Mesothelial cell of epicardium (in vitro differentiated cells): ENCODE data around the gene RACGAP1. TPM values are rescaled to one million over a fixed set of nuclear protein-coding genes. Genes with fewer than 3 reads are reported as not detected.

Experiments
- DNase-seq, 2 experiments: peaks; one replicate each; pipeline ENCODE4 v3.0.0; 2021; ENCODE audit warnings: low spot score in 2 of 2; ENCODE audit not compliant: unreplicated experiment in 2 of 2
- H3K27ac Mint-ChIP-seq: 2 replicates; pipeline ENCODE4 v1.8.0; 2021; ENCODE audit warnings: mixed read lengths
- H3K27me3 Mint-ChIP-seq: 2 replicates; pipeline ENCODE4 v1.8.0; 2021; ENCODE audit warnings: low read depth, mixed read lengths
- H3K36me3 Mint-ChIP-seq: 2 replicates; pipeline ENCODE4 v1.8.0; 2021; ENCODE audit warnings: mixed read lengths
- H3K4me1 Mint-ChIP-seq: 2 replicates; pipeline ENCODE4 v1.8.0; 2021; ENCODE audit warnings: mixed read lengths
- H3K4me3 Mint-ChIP-seq: 2 replicates; pipeline ENCODE4 v1.8.0; 2021; ENCODE audit warnings: mild to moderate bottlenecking, moderate library complexity, mixed read lengths
- H3K9me3 Mint-ChIP-seq: 2 replicates; pipeline ENCODE4 v1.8.0; 2021; ENCODE audit warnings: mixed read lengths
- total RNA-seq: library from RNA; stranded (reverse); gene quantifications from 3 replicates; pipeline ENCODE4 v1.2.1, GENCODE V29; 2021
- TF ChIP-seq, protein P1 (sequence below): fragments of 200-600 bp; sonication (generic); IDR thresholded peaks from one replicate; pipeline ENCODE4 v1.5.0; 2021; ENCODE audit warnings: antibody characterized with exemption; ENCODE audit not compliant: unreplicated experiment

RACGAP1 gene
- total RNA-seq, 1 donor from 2014 or later, result 29.8 TPM

DNA sequence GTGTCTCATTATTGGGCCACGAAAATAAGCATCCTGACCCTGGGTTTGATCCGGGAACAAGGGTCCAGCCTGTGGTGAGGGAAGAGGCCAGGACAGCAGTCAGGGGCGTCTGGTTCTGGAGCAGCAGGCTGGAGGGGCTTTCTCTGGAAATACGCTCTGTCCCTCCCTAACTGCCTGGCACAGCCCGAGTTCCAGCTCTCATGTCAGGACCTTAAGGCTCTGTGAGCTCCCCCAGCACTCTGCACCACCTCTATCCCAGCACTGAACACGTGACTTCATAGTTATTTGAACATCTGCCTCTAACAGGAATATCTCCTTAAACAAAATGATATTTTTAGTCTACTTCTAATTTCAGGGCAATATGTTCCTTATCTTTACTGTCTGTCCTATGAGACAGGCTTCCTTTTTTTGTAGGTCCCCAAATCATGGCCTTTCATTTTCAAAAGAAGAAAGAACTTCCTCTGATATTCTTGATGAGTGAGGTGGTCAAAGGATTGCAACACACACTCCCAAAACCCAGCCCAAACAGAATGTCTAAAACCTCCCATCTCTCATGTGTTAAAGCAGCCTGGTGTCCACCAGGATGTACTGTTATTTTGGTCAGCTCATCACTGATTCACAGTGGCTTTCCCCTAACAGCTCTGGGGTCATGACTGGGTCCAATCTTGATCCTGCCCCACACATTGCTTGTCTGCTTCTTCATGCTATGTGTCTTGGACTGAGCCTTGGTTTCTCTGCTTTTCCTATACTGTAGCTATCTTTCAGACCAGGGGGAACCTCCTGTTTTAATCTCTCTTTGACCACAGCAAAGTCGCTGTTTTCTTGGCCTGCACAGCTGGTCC is 42.8 kb downstream of the RACGAP1 start:
- no peak overlapping the region for H3K27ac Mint-ChIP-seq
- H3K27me3 Mint-ChIP-seq, result no peaks in the 10 kb centered on the region
- no peaks in the 10 kb centered on the region for H3K9me3 Mint-ChIP-seq
- no peak for DNase-seq
- TF ChIP-seq, protein P1, sequence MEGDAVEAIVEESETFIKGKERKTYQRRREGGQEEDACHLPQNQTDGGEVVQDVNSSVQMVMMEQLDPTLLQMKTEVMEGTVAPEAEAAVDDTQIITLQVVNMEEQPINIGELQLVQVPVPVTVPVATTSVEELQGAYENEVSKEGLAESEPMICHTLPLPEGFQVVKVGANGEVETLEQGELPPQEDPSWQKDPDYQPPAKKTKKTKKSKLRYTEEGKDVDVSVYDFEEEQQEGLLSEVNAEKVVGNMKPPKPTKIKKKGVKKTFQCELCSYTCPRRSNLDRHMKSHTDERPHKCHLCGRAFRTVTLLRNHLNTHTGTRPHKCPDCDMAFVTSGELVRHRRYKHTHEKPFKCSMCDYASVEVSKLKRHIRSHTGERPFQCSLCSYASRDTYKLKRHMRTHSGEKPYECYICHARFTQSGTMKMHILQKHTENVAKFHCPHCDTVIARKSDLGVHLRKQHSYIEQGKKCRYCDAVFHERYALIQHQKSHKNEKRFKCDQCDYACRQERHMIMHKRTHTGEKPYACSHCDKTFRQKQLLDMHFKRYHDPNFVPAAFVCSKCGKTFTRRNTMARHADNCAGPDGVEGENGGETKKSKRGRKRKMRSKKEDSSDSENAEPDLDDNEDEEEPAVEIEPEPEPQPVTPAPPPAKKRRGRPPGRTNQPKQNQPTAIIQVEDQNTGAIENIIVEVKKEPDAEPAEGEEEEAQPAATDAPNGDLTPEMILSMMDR, result no peak
- no peak overlapping the region for H3K4me3 Mint-ChIP-seq
- peaks cover 46% of the 10 kb centered on the region for H3K4me1 Mint-ChIP-seq
- peaks cover 2% of the 10 kb centered on the region for H3K36me3 Mint-ChIP-seq

DNA sequence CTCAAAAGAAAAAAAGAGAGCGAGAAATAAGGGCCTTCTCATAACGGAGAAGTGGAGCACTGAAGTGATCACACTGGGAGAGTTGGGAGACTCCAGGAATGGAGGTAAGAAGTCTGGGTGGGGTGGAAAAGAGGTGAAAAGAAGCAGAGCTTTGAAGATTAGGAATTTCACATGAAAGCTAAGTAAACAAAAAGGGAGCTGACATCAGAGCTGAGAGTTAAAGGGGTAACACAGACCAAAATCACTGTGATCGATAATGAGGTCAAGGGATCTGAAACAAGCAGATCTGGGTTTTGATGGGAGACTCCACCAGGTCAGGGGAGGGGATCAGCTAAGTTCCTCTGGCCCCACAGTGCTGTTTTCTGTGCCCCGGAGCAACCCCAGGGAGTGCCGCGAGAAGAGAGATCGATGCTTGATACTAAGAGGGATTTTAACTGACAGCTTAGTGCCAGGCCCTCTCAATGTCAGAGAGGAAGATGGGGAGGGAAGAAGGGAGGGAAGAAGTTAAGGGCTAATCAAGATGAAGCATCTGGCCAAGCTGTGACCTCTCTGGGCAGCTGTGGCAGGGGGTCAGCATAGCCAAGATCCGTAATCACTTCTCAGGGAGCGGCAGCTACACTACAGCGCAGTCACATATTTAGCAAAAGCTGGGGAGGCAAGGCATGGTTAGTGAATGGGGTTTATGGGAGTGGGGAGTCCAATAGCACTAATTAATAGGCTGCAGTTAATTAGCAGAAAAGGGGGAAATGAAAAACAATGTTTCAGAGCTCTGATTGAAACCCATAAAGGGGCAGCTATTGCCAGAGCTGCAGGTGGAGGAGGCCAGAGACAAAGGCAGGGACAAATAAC is 44.6 kb downstream of the RACGAP1 start:
- no peak overlapping the region for H3K27ac Mint-ChIP-seq
- no peaks in the 10 kb centered on the region for H3K9me3 Mint-ChIP-seq
- H3K4me1 Mint-ChIP-seq, result peaks cover 46% of the 10 kb centered on the region
- no peaks in the 10 kb centered on the region for H3K36me3 Mint-ChIP-seq
- DNase-seq, result no peak
- TF ChIP-seq, protein P1, result no peak
- no peak overlapping the region for H3K4me3 Mint-ChIP-seq
- peaks cover 2% of the 10 kb centered on the region for H3K27me3 Mint-ChIP-seq

DNA sequence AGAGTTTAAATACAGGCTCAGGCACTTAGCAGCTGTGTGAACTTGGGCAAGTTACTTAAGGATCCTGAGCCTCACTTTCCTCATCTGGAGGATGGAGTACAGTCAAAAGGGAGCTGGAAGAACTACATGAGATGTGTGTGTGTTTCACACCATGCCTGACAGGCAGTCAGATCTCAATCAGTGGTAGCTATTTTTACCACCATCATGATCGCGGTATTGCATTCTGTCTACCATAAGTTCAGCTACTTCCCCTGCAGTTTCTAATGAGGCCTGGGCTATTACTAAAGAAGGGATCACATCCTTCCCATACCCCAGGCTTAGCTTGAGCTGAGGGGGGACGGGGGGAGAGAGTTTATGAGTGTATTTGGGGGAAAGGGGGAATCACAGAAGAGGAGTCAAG is 45.5 kb downstream of the RACGAP1 start:
- H3K27ac Mint-ChIP-seq, result no peak overlapping the region
- DNase-seq, result no peak
- peaks cover 48% of the 10 kb centered on the region for H3K4me1 Mint-ChIP-seq
- H3K27me3 Mint-ChIP-seq, result peaks cover 4% of the 10 kb centered on the region
- no peaks in the 10 kb centered on the region for H3K36me3 Mint-ChIP-seq
- no peak overlapping the region for H3K4me3 Mint-ChIP-seq
- TF ChIP-seq, protein P1, result no peak
- H3K9me3 Mint-ChIP-seq, result no peaks in the 10 kb centered on the region

DNA sequence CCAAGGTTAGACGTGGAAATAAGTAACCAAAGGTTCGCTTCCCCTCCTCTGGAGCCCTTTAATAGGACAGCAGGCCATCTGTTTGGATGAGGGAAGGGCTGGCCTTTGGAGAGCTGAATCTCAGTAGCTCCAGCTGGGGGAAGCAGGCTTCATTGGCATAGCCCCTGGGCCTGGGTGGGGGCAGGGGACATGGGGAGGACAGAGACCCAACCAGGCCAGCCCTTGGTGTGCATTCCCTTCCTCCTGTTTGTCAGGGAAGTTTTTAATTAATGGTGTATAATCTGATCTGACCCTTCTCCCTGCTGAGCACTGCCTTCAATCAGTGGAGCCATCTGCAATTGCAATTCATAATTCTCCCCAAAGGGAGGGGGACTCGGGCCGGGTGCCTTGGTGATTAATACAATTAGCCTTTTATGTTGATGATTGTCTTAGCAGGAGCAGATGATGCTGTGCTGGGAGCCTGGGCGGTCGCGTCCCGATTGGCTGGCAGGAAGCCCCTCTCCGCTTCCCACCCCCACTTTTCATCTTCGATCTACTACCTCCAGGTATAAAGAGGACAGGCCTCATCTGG is 46.2 kb downstream of the RACGAP1 start:
- H3K36me3 Mint-ChIP-seq, result no peaks in the 10 kb centered on the region
- H3K27me3 Mint-ChIP-seq, result peaks cover 4% of the 10 kb centered on the region
- H3K9me3 Mint-ChIP-seq, result no peaks in the 10 kb centered on the region
- no peak for DNase-seq
- H3K4me3 Mint-ChIP-seq, result no peak overlapping the region
- peaks cover 48% of the 10 kb centered on the region for H3K4me1 Mint-ChIP-seq
- TF ChIP-seq, protein P1, result no peak
- H3K27ac Mint-ChIP-seq, result no peak overlapping the region

DNA sequence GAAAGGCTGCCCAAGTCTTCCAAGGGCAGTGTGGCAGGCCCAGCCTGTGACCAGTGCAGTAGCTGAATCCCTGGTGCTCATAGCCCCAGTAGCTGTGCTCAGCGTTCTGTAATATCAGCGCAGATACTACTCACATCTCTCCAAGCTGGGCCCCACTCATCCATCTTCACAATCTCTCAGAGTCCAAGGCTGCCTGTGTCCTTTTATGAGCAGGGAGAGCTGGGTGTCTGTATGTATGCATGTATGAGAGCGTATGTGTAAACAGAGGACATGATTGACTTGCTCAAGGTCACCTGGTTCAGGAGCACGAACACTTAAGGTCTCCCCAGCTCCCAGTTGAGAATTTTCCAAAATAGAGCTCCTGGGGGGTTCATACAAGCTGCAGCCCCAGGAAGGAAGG is 47.2 kb downstream of the RACGAP1 start:
- no peak for DNase-seq
- TF ChIP-seq, protein P1, result no peak
- Mint-ChIP-seq H3K9me3 (no peaks in the 10 kb centered on the region), H3K4me3 (no peak overlapping the region), H3K36me3 (no peaks in the 10 kb centered on the region), H3K27ac (no peak overlapping the region), H3K27me3 (peaks cover 7% of the 10 kb centered on the region), H3K4me1 (peaks cover 41% of the 10 kb centered on the region)
